ENCODE results near the gene C19orf67. TPM values are rescaled to one million over a fixed set of nuclear protein-coding genes. Genes with fewer than 3 reads are reported as not detected.
"Not testable (repeated sequence)": the region's sequence is repeated elsewhere in the genome, so short reads cannot be mapped to it uniquely, and the experiment has no call there.

Gene C19orf67
- total RNA-seq, 2 donors from 2014 or later = not detected

DNA sequence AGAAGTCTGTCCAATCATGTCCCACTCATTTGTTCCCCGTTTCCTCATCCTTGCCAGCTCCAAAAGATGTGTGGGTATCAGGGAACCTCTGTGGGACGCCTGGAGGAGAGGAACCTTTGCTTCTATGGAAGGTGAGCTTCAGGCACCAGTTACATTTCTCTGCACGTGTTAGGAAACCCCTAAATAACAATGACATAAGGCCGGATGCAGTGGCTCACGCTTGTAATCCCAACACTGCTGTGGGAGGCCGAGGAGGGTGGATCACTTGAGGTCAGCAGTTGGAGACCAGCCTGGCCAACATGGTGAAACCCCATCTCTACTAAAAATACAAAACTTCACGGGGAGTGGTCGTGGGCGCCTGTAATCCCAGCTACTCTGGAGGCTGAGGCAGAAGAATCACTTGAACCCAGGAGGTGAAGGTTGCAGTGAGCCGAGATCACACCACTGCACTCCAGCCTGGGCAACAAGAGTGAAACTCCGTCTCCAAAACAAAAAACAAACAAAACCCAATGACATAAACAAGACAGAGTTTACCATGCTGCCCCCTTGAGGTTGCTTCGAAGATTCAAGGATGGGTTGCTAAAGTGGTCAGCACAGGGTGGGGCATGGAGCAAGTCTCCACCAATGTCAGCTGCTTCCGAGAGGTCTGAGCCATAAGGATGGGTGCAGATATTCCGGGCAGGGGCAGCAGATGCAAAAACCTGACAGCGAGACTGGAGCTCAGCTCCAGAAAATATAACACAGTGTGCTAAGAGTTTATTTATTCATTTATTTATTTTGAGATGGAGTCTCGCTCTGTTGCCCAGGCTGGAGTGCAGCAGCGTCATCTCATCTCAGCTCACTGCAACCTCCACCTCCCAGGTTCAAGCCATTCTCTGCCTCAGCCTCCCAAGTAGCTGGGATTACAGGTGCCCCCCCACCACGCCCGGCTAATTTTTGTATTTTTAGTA is 42.6 kb downstream of the C19orf67 start:
- H3K4me3 ChIP-seq; H3K9me3 ChIP-seq; H3K27me3 ChIP-seq; intact Hi-C loops (cut with DNase I); H3K4me1 ChIP-seq; H3K36me3 ChIP-seq (replicated peaks in 1 of 2; ENCODE audit: insufficient read depth in 1 of 2, low read depth in 2 of 2): not testable (repeated sequence)
- peak; percentile 89 for ATAC-seq
- TF ChIP-seq CTCF (IDR thresholded peaks at IDR 0.05) = peak; percentile 31 to 74 (median 49)
- peak; percentile 51 to 68 (median 56) for DNase-seq
- 58 to 67% methylated on average over 19 of the region's 19 CpGs for WGBS, 2 donors
- peak overlapping the region in 2 of 4 donors; percentile 8 to 52 for H3K27ac ChIP-seq

DNA sequence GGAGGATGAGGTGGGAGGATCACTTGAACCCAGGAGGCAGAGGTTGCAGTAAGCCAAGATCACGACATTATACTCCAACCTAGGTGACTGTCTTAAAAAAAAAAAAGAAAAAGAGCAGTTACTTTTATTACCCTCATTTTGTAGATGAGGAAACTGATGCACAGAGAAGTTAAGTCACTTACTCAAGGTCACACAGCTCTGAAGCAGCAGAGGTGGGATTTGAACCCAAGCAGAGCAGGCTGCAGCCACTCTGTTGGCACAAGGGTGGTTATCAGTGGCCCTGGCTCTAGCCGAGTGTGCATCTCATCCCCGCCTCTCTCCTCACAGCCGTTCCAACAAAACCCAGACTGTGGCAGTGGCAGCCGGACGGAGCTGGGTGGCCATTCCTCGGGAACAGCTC is 46.4 kb downstream of the C19orf67 start:
- no peaks in the 10 kb centered on the region for H3K36me3 ChIP-seq (replicated peaks in 1 of 2; ENCODE audit: insufficient read depth in 1 of 2, low read depth in 2 of 2)
- no peaks in the 10 kb centered on the region for H3K9me3 ChIP-seq
- no peak for DNase-seq
- peaks cover 9% of the 10 kb centered on the region for H3K4me1 ChIP-seq
- intact Hi-C loops (cut with DNase I) = no loop called here
- no peaks in the 10 kb centered on the region for H3K27me3 ChIP-seq
- 85 to 91% methylated on average over 7 of the region's 7 CpGs for WGBS, 2 donors
- TF ChIP-seq CTCF (IDR thresholded peaks at IDR 0.05) (no peak), POLR2A (IDR thresholded peaks at IDR 0.05) (no peak)
- ATAC-seq = no peak
- no peak overlapping the region for H3K27ac ChIP-seq
- H3K4me3 ChIP-seq = no peak overlapping the region

DNA sequence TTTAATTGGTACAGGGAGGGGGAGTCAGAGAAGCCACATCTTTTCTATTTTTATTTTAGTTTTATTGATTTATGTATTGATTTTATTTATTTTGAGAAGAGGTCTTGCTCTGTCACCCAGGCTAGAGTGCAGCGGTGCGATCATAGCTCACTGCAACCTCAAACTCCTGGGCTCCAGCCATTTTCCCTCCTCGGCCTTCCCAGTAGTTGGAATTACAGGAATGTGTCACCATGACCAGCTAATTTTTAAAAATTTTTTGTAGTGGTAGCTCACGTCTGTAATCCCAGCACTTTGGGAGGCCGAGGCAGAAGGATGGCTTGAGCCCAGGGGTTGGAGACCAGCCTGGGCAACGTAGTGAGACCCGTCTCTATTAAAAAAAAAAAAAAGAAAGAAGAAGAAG is 49.9 kb downstream of the C19orf67 start:
- WGBS, 2 donors = 74 to 82% methylated on average over 7 of the region's 7 CpGs
- Histone ChIP-seq H3K27me3 (no peaks in the 10 kb centered on the region), H3K9me3 (no peaks in the 10 kb centered on the region), H3K36me3 (replicated peaks in 1 of 2; ENCODE audit: insufficient read depth in 1 of 2, low read depth in 2 of 2) (no peaks in the 10 kb centered on the region), H3K27ac (no peak overlapping the region), H3K4me3 (no peak overlapping the region), H3K4me1 (peaks cover 14% of the 10 kb centered on the region)
- no peak for DNase-seq
- TF ChIP-seq CTCF (IDR thresholded peaks at IDR 0.05) (no peak), POLR2A (IDR thresholded peaks at IDR 0.05) (no peak)
- intact Hi-C loops (cut with DNase I) = no loop called here
- no peak for ATAC-seq

GRCh38 chr19:14035159-14035558 is 50.4 kb downstream of the C19orf67 start:
- intact Hi-C loops (cut with DNase I); ATAC-seq; H3K27me3 ChIP-seq; H3K9me3 ChIP-seq; H3K27ac ChIP-seq; H3K36me3 ChIP-seq (replicated peaks in 1 of 2; ENCODE audit: insufficient read depth in 1 of 2, low read depth in 2 of 2); DNase-seq; H3K4me3 ChIP-seq: not testable (repeated sequence)
- peaks cover 14% of the 10 kb centered on the region for H3K4me1 ChIP-seq
- WGBS, 2 donors = 86 to 88% methylated on average over 12 of the region's 12 CpGs

- DNase-seq (no peak), ATAC-seq (no peak)
- TF ChIP-seq POLR2A (IDR thresholded peaks at IDR 0.05) = no peak
- no peak for TF ChIP-seq CTCF (IDR thresholded peaks at IDR 0.05)
- Histone ChIP-seq H3K27me3 (no peaks in the 10 kb centered on the region), H3K4me3 (no peak overlapping the region), H3K36me3 (replicated peaks in 1 of 2; ENCODE audit: insufficient read depth in 1 of 2, low read depth in 2 of 2) (no peaks in the 10 kb centered on the region), H3K4me1 (peaks cover 14% of the 10 kb centered on the region), H3K9me3 (no peaks in the 10 kb centered on the region), H3K27ac (no peak overlapping the region)
- 84 to 93% methylated on average over 2 of the region's 2 CpGs for WGBS, 2 donors
- intact Hi-C loops (cut with DNase I) = no loop called here
Observed at GRCh38 chr19:14033946-14034345, 51.6 kb downstream of the C19orf67 start.

Measured in body of pancreas (tissue), 4 donors.